ENCODE measurements around the gene SH2D7.

GRCh38 chr15:78049691-78050440 is 42.5 kb upstream of the SH2D7 start:
- TF ChIP-seq POLR2A (IDR thresholded peaks at IDR 0.05; ENCODE audit: low read length) = no peak
- TF ChIP-seq, protein P1, sequence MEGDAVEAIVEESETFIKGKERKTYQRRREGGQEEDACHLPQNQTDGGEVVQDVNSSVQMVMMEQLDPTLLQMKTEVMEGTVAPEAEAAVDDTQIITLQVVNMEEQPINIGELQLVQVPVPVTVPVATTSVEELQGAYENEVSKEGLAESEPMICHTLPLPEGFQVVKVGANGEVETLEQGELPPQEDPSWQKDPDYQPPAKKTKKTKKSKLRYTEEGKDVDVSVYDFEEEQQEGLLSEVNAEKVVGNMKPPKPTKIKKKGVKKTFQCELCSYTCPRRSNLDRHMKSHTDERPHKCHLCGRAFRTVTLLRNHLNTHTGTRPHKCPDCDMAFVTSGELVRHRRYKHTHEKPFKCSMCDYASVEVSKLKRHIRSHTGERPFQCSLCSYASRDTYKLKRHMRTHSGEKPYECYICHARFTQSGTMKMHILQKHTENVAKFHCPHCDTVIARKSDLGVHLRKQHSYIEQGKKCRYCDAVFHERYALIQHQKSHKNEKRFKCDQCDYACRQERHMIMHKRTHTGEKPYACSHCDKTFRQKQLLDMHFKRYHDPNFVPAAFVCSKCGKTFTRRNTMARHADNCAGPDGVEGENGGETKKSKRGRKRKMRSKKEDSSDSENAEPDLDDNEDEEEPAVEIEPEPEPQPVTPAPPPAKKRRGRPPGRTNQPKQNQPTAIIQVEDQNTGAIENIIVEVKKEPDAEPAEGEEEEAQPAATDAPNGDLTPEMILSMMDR (IDR thresholded peaks at IDR 0.05) = no peak
- no peak for TF ChIP-seq JUNB (IDR thresholded peaks at IDR 0.05)
- no peak for TF ChIP-seq ZFP36 (IDR thresholded peaks at IDR 0.05; ENCODE audit: borderline replicate concordance, partially characterized antibody)
- TF ChIP-seq RNF2 (IDR thresholded peaks at IDR 0.05; ENCODE audit: borderline replicate concordance, low read depth) = no peak
- TF ChIP-seq CEBPB (IDR thresholded peaks at IDR 0.05) = no peak
- no peak for TF ChIP-seq ESRRA (IDR thresholded peaks at IDR 0.05; ENCODE audit: borderline replicate concordance, low read length)
- no peak for TF ChIP-seq RAD21 (conservative IDR thresholded peaks at IDR 0.05 in 1 of 2, IDR thresholded peaks at IDR 0.05 in 1 of 2)
- no peak for TF ChIP-seq CHD2 (IDR thresholded peaks at IDR 0.05; ENCODE audit: low read length, partially characterized antibody)
- TF ChIP-seq TP53 (CRISPR knock-in tag; IDR thresholded peaks at IDR 0.05) = no peak
- TF ChIP-seq SMC3 (IDR thresholded peaks at IDR 0.05) = no peak

Measured in A549 (cell line).